NCI-H1694 treated with DMSO at 0.1 percent for 48 hours (cell line): Measurements from ENCODE around the gene SLAMF8.

Source experiments
- DNase-seq: peaks from one replicate; lab custom pipeline; 2025; lab: John Stamatoyannopoulos, UW

The SLAMF8 gene

DNA sequence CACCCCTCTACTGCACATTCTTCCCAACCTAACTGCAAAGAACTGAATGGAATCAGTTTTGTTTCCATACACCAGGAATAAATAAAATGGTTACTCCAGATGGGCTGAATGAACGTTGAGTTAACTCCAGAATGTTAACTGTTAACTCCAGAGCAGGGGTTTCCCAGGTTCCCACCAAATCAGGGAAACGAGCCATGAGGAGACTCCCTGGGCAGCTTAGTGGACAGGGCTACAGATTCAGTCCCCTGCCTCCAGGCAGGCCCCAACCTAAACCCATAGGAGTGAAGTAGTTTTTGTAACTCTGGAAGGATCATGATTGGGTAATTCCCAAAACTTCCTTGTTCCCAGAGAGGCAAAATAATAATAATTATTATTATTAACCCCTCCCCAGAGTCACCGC, 21.7 kb downstream of the SLAMF8 start:
- DNase-seq, result no peak

DNA sequence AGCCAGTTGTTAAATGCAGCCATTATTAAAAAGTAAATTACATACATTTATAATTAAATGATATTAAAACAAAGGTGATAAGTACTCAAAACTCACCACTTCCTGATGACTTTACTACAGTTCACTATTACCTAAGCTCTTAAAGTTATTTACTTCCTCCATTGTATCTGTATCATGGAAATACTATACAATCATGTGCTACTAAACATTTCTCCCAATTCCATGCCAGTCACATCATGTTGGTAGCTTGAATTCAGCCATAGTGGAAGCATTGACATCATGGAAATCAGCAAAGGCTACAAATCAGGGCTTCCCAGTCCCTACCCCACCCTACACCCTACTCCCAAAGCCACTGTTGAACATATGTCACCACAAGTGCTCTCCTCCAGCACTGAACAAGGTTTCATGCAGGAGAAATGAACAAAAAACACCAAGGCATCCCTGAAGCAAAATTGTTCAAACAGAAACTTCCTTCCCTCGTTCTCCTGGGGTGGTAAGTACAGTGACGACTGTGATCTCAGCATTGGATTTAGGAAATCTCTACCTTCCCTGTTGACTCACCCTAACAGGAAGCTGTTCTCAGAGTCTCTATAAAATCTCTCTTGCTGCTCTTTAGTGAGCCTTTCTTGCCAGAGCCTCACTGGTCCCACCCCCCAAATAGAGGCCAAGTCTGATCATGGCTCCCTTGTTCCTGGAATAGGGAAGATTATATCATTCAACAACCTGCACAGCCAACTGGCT, 23.1 kb downstream of the SLAMF8 start:
- DNase-seq, result no peak

GRCh38 chr1:159851407-159851806, 24.7 kb downstream of the SLAMF8 start:
- DNase-seq, result no peak

DNA sequence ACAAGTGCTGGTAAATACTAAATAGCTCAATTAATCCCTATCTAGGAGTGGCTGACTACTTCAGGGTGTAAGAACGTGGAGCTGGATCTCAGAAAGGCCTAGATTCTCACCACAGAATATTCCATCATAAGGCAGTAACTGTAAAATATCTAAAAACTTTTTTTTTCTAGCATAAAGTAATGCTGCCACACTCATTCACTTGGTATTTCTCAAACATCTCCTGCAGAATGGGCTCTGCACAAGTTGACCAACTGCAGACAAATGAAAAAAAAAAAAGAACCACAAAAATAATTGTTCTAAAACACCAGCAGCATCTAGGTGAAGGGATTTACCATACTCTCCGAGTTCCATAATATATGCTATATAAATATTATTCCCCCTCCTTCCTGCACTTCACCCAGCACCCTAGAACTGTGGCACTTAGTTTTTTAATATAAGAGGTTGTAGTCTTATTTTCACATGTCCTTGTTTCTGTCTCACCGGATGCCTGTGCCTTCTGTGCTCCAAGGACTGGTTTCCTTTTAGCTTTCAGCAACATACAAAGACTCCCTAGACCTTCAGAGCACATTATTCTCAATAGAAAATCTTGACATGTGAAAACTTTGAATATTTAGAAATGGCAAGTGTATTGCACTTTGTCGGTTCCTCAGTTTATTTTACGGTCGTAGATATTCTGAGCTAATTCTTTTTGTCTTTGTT, 26.9 kb downstream of the SLAMF8 start:
- DNase-seq, result no peak

GRCh38 chr1:159854116-159854692, 27.5 kb downstream of the SLAMF8 start:
- DNase-seq, result peak; percentile 12

- peak; percentile 34 for DNase-seq
Measured at GRCh38 chr1:159854693-159855192, 28.1 kb downstream of the SLAMF8 start.

GRCh38 chr1:159855709-159856108, 29.0 kb downstream of the SLAMF8 start:
- DNase-seq, result no peak

DNA sequence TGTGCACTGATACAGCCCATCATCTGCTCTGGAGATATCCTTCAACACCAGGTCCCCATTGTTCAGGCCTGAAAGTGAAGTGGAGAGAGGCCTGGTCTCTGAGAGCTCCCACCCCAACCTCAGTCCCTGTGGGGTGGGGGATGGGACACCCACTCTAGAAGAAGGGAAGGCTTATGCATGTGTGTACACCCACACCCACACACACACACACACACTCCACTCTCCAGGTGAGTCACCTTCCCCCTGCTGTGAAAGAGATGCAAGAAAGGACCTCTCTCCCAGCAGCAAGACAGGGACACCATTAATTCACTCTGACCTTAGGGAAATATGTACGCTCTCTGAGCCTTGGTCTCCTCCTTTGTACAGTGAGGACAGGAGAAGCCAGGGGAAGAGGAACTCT, 29.9 kb downstream of the SLAMF8 start:
- no peak for DNase-seq

DNA sequence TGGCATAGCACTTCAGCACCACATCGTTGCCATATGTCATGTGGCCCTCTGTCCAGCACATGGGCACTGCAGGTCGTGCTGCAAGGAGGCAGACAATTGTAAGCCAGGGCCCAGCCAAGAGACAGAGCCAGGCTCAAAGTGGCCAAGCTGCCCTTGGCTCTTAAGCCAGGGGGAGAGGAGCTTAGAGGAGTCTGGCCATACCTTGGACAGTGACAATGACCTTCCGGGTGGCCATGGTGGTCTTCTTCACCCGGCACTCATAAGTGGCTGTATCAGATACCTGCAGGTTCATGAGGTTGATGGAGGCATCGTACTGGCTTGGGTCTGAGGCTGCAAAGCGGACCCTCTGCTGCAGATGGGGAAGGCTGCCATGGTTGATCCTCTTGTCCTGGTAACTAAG, 31.2 kb downstream of the SLAMF8 start:
- no peak for DNase-seq

- DNase-seq, result no peak
Measured at GRCh38 chr1:159859767-159860322, 33.2 kb downstream of the SLAMF8 start.

GRCh38 chr1:159860456-159860855, 33.8 kb downstream of the SLAMF8 start:
- DNase-seq, result peak; percentile 25

- DNase-seq, result no peak
Measured at GRCh38 chr1:159861218-159861617, 34.5 kb downstream of the SLAMF8 start.

DNA sequence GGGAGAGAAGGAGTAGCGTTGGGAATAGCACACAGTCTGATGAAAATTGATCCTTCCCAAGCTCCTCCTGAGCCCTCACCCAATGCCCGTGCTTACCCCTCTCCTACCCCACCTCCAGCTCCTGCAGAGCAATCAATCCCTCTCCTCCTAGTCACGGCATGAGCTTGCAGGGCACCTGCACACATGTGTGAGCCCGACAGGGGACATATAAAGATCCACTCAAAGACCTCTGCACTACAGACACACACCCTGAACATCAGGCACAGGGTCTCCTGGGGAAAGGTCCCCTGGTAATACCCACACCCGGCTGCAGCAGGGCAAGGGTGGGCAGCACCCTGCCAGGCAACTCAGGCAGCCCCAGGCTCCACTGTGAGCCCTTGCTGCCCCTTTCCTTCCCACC, 35.4 kb downstream of the SLAMF8 start:
- DNase-seq, result no peak

DNA sequence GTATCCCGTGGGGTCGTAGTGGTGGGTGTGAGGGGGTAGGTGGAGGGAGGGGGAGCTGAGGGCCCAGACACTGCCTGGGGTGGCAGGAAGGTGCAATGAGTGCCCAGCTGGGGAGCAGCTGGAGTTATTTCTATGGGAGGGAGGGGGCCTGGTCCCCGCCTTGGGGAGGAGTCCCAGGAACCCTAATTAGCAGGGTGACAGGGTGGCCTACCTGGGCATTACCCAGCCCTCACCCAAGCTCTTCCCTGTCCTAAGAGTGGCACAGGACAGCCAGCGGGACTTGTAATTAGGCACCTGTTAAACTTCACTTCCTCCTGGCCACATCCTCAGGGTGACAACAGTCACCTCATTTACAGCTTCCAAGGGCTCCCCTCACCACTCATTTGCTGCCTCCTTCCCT, 35.9 kb downstream of the SLAMF8 start, which contains the start of gene VSIG8:
Gene VSIG8, minus strand, starts transcription at position 101 of the 400 bp plus-strand sequence. CDS start 136 bp downstream, outside the sequence.
- no peak for DNase-seq

GRCh38 chr1:159864262-159864661, 37.6 kb downstream of the SLAMF8 start:
- DNase-seq, result no peak

DNA sequence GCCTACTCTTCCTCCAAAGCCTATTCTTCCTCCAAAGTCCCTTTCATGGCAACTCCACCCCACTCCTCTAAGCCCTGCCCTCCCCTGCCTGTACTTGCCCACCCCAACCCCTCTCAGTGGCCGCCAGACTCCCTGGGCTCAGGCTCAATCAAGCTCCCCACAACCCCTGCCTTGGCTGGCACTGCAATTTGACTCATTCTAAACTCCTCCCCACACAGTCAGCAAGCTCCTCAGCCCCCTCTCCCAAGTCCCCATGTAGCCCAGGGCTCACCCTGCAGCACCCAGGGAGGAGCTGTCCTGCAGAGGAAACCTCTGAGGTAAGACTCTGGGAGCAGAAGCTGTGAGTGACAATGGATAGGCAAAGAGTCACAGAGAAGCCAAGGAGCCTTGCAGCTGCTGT, 39.4 kb downstream of the SLAMF8 start:
- no peak for DNase-seq

- no peak for DNase-seq
Measured at GRCh38 chr1:159866905-159867663, 40.4 kb downstream of the SLAMF8 start.

DNA sequence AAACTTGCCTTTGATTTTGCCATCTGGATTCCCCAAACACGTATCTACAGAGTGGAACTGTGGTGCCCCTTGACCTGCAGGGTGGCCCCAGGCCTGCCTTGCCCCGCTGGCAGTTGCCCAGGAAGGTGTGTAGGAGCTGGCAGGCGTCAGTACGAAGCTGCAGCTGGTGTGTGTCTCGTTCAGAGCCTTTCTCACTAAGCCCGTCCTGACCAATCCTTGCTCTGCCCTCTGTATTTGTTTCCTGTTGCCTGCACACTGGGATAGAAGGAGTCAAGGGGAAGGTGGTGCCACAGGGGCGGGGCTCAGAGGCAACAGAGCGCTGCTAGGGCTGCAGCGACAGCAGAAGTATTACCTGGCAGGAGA, 41.0 kb downstream of the SLAMF8 start:
- DNase-seq, result peak; percentile 68

DNA sequence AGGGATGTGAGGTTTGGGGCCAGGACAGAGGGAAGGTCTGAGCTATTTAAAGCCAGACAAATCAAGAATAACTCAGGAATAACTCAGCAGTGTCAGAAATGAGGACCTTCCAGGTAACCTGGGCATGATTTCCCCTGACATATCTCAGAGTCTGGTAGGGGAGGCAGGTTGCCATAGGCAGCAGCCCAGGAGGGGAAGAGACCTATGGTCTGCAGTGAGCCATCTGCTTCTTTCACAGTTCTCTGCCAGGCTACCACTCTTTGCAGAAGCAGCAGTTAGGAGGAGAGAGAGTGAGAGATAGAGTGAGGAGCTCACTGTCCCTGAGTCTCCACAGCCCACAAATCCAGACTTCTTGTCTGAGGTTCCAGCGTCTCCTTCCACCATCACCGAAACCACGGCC, 42.1 kb downstream of the SLAMF8 start:
- peak; percentile 53 for DNase-seq

DNA sequence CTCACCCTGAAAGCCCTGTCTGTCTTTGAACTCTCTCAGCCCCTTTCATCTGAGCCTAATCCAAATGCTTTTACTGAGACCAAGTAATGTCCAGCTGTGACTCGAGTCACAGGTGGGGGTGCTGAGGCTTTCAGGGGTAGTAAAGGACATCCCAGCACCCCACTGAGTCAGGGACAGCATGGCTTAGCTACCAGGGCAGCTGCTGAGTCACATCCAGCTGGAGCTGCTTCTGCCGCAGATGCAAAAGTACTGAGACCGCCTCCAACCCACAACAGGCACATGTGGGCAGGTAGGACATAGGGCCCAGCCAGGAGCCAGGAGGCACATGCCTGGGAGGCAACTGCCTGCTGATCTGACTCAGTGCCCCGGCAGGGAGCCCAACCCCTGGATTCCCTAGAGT, 42.5 kb downstream of the SLAMF8 start:
- DNase-seq, result no peak

GRCh38 chr1:159869607-159870006, 42.9 kb downstream of the SLAMF8 start:
- DNase-seq, result no peak

DNA sequence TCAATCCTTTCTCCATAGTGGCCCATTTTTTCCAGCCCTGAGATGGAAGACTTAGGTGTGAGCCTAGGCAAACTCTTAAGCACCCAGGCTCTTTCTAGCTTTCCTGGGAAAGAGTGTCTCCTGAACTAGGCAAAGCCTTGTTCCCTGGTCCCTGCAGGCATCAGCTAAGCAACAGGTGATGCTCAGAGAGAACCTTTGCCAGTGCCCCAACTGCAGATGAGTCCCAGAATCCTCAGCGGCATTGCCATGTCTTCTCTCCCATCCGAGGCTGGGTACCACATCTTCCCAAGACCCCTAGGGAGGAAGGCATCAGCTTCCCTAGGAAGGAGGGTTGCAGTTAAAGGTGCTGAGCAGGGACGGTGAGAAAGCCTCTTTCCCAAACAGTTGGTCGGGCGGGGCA, 44.0 kb downstream of the SLAMF8 start:
- no peak for DNase-seq
